K562 (cell line): Measurements from ENCODE around the gene RPL29. TPM values are rescaled to one million over a fixed set of nuclear protein-coding genes. Genes with fewer than 3 reads are reported as not detected.

Experiments
- ATAC-seq: fragments of 200-7000 bp; cut with Tn5 transposase; 3 replicates; pipeline ENCODE4 v1.9.1; 2020; ENCODE audit warnings: moderate library complexity
- BruUV-seq: library from RNA; stranded (reverse); fragments of 400-500 nt; replicated peaks from 2 replicates; lab custom pipeline; 2021; lab: Mats Ljungman, UMichigan
- CTCF ChIA-PET: fragments of 300-600 bp; formaldehyde crosslinking; extraction: SDS; loops from one replicate; lab custom pipeline; 2021; ENCODE audit warnings: low intra/inter-chr PET ratio; lab: Yijun Ruan, JAX
- POLR2A ChIA-PET: fragments of 300-600, 350-650 bp; sonication (Branson Sonifier 250); formaldehyde crosslinking; extraction: SDS; loops from one replicate; lab custom pipeline; 2021; ENCODE audit warnings: antibody characterized with exemption, inconsistent platforms; lab: Yijun Ruan, JAX
- DNase-seq, 4 experiments: peaks; one replicate each; pipeline versions ENCODE4 v3.0.0 to v3.0.0-alpha.2; 2011 to 2018; ENCODE audit warnings: low spot score in 3 of 4, mixed read lengths in 3 of 4; ENCODE audit errors: extremely low read depth in 1 of 4
- FAIRE-seq: peaks from 2 replicates; lab custom pipeline; 2011; peaks lifted over from hg19 to GRCh38; lab: Jason Lieb, UNC
- H2AFZ ChIP-seq: 2 replicates; pipeline ENCODE4 v1.6.0; 2011; ENCODE audit warnings: low read depth, low read length, control low read depth, inconsistent platforms
- H3K27ac ChIP-seq: fragments of 200-600 bp; 3 replicates; pipeline ENCODE4 v1.8.0; 2011; ENCODE audit warnings: low read depth, mild to moderate bottlenecking, control low read depth, inconsistent platforms, low read length, moderate library complexity, mixed read lengths; ENCODE audit errors: extremely low read depth
- H3K27me3 ChIP-seq, 2 experiments: fragments of 300-600 bp in 1 of 2; 2 replicates in 1 of 2; 3 replicates in 1 of 2; pipeline versions ENCODE4 v1.6.0 to v1.8.0; 2011; ENCODE audit warnings: inconsistent platforms in 2 of 2, low read length in 2 of 2, mild to moderate bottlenecking in 1 of 2, mixed read lengths in 1 of 2, moderate library complexity in 1 of 2; ENCODE audit not compliant: control insufficient read depth in 2 of 2, insufficient read depth in 2 of 2
- H3K36me3 ChIP-seq: fragments of 300-600 bp; 3 replicates; pipeline ENCODE4 v1.8.0; 2011; ENCODE audit warnings: mild to moderate bottlenecking, low read length, inconsistent platforms; ENCODE audit not compliant: control insufficient read depth, insufficient read depth
- H3K4me1 ChIP-seq, 2 experiments: fragments of 200-600 bp in 1 of 2; replicated peaks in 1 of 2; 2 replicates in 1 of 2; 3 replicates in 1 of 2; pipeline versions ENCODE4 v1.5.1 to v1.8.0; 2011; ENCODE audit warnings: inconsistent platforms in 2 of 2, low read length in 2 of 2, mild to moderate bottlenecking in 1 of 2, mixed read lengths in 1 of 2, moderate library complexity in 1 of 2; ENCODE audit not compliant: control insufficient read depth in 2 of 2, insufficient read depth in 2 of 2
- H3K4me2 ChIP-seq: 2 replicates; pipeline ENCODE4 v1.6.1; 2011; ENCODE audit warnings: low read length, control low read depth, inconsistent platforms, mixed read lengths; ENCODE audit not compliant: insufficient read depth
- H3K4me3 ChIP-seq: fragments of 200-600 bp; sonication (generic), shearing (Covaris generic); 2 replicates; pipeline ENCODE4 v1.5.1; 2016; ENCODE audit warnings: control low read depth, inconsistent platforms
- H3K79me2 ChIP-seq: fragments of 200-600 bp; 3 replicates; pipeline ENCODE4 v1.8.0; 2011; ENCODE audit warnings: low read length, inconsistent platforms; ENCODE audit not compliant: control insufficient read depth, insufficient read depth
- H3K9ac ChIP-seq, 2 experiments: 2 replicates each; pipeline versions ENCODE4 v1.6.0 to v1.6.1; 2011; ENCODE audit warnings: low read depth in 2 of 2, low read length in 2 of 2, control low read depth in 1 of 2, inconsistent platforms in 1 of 2, mild to moderate bottlenecking in 1 of 2, mixed read lengths in 1 of 2; ENCODE audit not compliant: insufficient read depth in 1 of 2
- H3K9me1 ChIP-seq: one replicate; pipeline ENCODE4 v1.6.0; 2011; ENCODE audit warnings: inconsistent platforms, mild to moderate bottlenecking, low read length, moderate library complexity; ENCODE audit not compliant: control insufficient read depth, insufficient read depth
- H3K9me3 ChIP-seq: replicated peaks from 2 replicates; pipeline ENCODE4 v1.5.1; 2011; ENCODE audit warnings: low read depth, low read length, inconsistent platforms; ENCODE audit not compliant: control insufficient read depth, insufficient read depth
- H4K20me1 ChIP-seq: replicated peaks from 2 replicates; pipeline ENCODE4 v1.6.1; 2011; ENCODE audit warnings: low read length, inconsistent platforms, mixed read lengths; ENCODE audit not compliant: control insufficient read depth, insufficient read depth
- HOMEZ ChIP-seq: fragments of 250-450 bp; sonication (Bioruptor Pico); IDR thresholded peaks from 2 replicates; pipeline ENCODE4 v1.4.0; 2020; ENCODE audit warnings: mild to moderate bottlenecking, moderate library complexity
- NR2C1 ChIP-seq, 2 experiments: fragments of 450-650 bp; IDR thresholded peaks; 2 replicates each; pipeline ENCODE4 v1.6.1; 2017; ENCODE audit warnings: mild to moderate bottlenecking in 2 of 2, antibody characterized with exemption in 1 of 2, inconsistent platforms in 1 of 2, missing compliant biosample characterization in 1 of 2, missing genetic modification characterization in 1 of 2
- WGBS: fragments of 100-300 bp; shearing (Covaris generic); methylation state at CpG from one replicate; pipeline ENCODE4 v1.1.6; 2016; ENCODE audit warnings: low coverage, mixed read lengths; ENCODE audit not compliant: insufficient coverage; ENCODE audit errors: missing lambda C conversion rate; 5-methylcytosine and 5-hydroxymethylcytosine counted together
- in situ Hi-C: fragments of 300-500 bp; cut with MboI; formaldehyde crosslinking; loops from 4 replicates; pipeline ENCODE4 v1.15.0; 2018; ENCODE audit warnings: inconsistent platforms, mixed read lengths
- intact Hi-C: fragments of 100-400 bp; cut with micrococcal nuclease; formaldehyde crosslinking; loops from 2 replicates; pipeline ENCODE4 v1.14.2; 2022
- polyA plus RNA-seq, 8 experiments: library from polyadenylated mRNA; depleted of rRNA in 4 of 8; stranded (reverse) in 5 of 8; unstranded in 3 of 8; fragments of >200 nt; fragmentation: Nextera tagmentation in 2 of 8; fragmentation: Illumina TruSeq in 1 of 8; extraction: Ambion mirVana in 2 of 8; extraction: Trizol in 1 of 8; gene quantifications; 2 replicates each; pipeline versions ENCODE4 v1.2.1 to v1.2.3, GENCODE V29; 2011 to 2014; ENCODE audit warnings: inconsistent platforms in 1 of 8, missing spikeins in 1 of 8
- total RNA-seq, 7 experiments: library from RNA; depleted of rRNA in 6 of 7; stranded (reverse); fragments of >200 nt in 6 of 7; fragmentation: Illumina TruSeq in 2 of 7; extraction: Trizol in 2 of 7; gene quantifications; 2 replicates each; pipeline versions ENCODE4 v1.2.1 to v1.2.3, GENCODE V29; 2011 to 2021; ENCODE audit warnings: low replicate concordance in 1 of 7

The RPL29 gene
- total and polyA plus RNA-seq, 9 of the 15 experiments (the other 6 are each of a cell fraction or from before 2014, with no cell fraction given): 568 to 1,475 (median 1,104) TPM

GRCh38 chr3:51958603-51959521 lies 36.8 kb downstream of the RPL29 start:
- CTCF ChIA-PET: no interaction called here
- no TSS peak for BruUV-seq
- ATAC-seq: no peak
- H3K9ac ChIP-seq: no peak overlapping the region
- no peak overlapping the region for H3K4me2 ChIP-seq
- in situ Hi-C loops: no loop called here
- H3K79me2 ChIP-seq: no peaks in the 10 kb centered on the region
- H3K27ac ChIP-seq: no peak overlapping the region
- H3K9me3 ChIP-seq: no peaks in the 10 kb centered on the region
- WGBS: 29% methylated on average over 2 of the region's 20 CpGs
- no peak overlapping the region for H2AFZ ChIP-seq
- H3K36me3 ChIP-seq: no peaks in the 10 kb centered on the region
- no peak for DNase-seq
- 0 out of 2 replicates have a peak, but pooled peaks cover 6% of the 10 kb centered on the region for H4K20me1 ChIP-seq
- TF ChIP-seq HOMEZ: no peak
- no peak for TF ChIP-seq NR2C1 (IDR thresholded peaks at IDR 0.05)
- peak; percentile 24; the same call in 1 of the 2 replicates for TF ChIP-seq NR2C1 (tag; IDR thresholded peaks at IDR 0.05)
- H3K27me3 ChIP-seq: peaks cover 0 to 18% of the 10 kb centered on the region in 2 experiments; a peak in 2 of 5 replicates
- FAIRE-seq: no peak
- H3K4me1 ChIP-seq: peaks cover 0 to 16% of the 10 kb centered on the region in 2 experiments; a peak in 2 of 5 replicates
- H3K4me3 ChIP-seq: no peak overlapping the region
- intact Hi-C loops: no loop called here
- H3K9me1 ChIP-seq: no peaks in the 10 kb centered on the region
- POLR2A ChIA-PET: interaction anchor here (0.6 to 0.9 kb wide), 2 partner anchors 17 to 141 kb away, joined by 3 to 4 read pairs; partner anchors contain the start of gene RRP9
